ENCODE results near the gene IL36A.

DNA sequence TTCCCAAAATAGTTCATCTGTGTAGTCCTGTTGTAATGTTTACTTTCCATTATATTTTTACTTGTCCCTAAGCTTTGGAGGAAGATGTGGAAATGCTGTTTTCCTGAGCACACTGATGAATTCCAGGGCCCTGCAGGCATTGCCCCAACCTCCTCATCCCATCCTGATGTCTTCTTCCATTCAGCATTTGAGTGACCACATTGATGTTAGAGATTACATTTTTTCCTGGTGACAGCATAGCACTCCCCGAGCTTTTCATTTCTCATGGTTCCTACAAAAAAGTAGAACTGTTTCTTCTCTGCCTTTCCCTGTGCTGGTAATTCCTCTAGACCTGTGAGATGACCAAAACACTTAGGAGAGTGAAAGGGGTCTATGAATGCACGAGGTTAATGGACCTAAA lies 4.8 kb downstream of the IL36A start:
- TF ChIP-seq, protein P1, sequence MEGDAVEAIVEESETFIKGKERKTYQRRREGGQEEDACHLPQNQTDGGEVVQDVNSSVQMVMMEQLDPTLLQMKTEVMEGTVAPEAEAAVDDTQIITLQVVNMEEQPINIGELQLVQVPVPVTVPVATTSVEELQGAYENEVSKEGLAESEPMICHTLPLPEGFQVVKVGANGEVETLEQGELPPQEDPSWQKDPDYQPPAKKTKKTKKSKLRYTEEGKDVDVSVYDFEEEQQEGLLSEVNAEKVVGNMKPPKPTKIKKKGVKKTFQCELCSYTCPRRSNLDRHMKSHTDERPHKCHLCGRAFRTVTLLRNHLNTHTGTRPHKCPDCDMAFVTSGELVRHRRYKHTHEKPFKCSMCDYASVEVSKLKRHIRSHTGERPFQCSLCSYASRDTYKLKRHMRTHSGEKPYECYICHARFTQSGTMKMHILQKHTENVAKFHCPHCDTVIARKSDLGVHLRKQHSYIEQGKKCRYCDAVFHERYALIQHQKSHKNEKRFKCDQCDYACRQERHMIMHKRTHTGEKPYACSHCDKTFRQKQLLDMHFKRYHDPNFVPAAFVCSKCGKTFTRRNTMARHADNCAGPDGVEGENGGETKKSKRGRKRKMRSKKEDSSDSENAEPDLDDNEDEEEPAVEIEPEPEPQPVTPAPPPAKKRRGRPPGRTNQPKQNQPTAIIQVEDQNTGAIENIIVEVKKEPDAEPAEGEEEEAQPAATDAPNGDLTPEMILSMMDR (conservative IDR thresholded peaks at IDR 0.05; ENCODE audit: low read length) = no peak
- no peak for TF ChIP-seq EZH2phosphoT487 (IDR thresholded peaks at IDR 0.05; ENCODE audit: borderline replicate concordance, low read depth, low read length)
